Ureter (tissue), 1 donor: ENCODE data around the gene LRCH1. TPM values are rescaled to one million over a fixed set of nuclear protein-coding genes. Genes with fewer than 3 reads are reported as not detected.
A peak's percentile ranks its signal among the peaks of the same experiment; 100 is the strongest.

Experiments used
- DNase-seq: peaks from one replicate; pipeline ENCODE4 v3.0.0-alpha.2; 2020; ENCODE audit warnings: low spot score
- total RNA-seq: library from RNA; stranded (reverse); gene quantifications from one replicate; pipeline ENCODE4 v1.2.4, GENCODE V29; 2023
- donor health status: DM: yes; HTN: yes; CAD: no.

LRCH1 gene
- total RNA-seq, 1 donor from 2014 or later = 27.3 TPM

DNA sequence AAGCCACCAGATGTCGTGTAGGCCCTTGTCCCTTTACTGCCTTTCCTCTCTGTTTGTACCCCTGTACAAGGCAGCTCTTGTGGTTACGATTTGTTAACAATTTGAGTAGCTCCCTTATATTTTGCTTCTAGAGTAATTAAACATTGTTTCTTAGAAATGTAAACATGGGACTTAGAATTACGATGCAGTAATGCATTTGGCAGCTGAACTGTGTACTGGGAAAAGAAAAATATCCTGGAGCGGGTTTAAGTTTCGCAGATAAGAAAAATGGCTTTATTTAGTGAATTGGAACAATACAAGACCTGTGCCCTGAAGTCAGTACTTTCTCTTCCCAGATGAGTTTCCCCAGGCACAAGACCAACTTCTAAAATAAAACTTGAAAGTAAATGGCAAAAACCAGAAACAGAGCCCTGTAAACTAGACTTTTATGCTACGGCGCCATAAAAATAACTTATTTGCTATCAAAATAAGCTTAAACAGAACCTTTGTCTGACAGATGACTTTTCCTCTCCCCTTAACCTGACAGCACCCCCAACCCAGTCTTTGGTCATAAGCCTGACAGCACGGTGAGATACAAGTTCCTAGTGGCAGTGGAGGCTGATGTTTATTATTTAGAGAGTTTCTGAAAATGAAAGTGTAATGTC is 63.0 kb downstream of the LRCH1 start:
- DNase-seq = no peak

DNA sequence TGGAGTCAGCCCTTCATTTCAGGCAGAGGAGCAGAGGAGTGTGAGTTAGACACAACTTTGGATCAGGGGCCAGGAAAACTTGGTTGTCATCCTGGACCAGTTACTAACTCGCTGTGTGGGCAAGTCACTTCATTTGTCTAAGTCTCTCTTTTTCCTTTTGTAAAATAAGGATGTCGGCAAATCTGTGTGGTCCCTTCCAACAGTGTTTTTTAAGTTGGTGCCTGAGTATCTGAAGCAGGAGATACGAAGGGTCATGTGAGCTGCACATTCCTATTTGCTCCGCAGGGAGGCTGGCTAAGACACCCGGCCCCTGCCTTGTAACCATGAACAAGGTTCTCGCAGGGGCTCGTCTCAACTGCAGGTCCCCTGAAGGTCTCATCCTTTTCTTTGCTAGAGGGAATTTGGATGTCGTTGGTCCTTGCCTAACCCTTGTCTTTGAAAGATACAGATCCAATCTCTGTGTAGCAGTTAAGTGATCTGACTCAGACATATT is 64.3 kb downstream of the LRCH1 start:
- DNase-seq = no peak

DNA sequence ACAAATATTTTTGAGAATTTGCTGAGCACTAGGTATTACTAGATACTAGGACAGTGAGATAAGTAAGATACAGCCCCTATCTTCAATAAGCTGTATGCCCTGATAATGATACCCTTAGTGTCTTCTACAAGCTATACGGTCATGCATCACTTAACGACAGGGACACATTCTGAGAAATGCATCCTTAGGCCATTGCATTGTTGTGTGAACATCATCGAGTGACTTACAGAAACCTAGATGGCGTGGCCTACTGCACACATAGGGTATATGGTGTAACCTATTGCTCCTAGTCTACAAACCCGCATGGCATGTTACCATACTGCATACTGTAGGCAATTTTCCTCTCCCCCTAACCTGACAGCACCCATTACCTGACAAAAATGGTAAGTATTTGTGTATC is 64.9 kb downstream of the LRCH1 start:
- no peak for DNase-seq

- no peak for DNase-seq
These were observed 65.8 kb downstream of the LRCH1 start for GRCh38 chr13:46618694-46619254.

DNA sequence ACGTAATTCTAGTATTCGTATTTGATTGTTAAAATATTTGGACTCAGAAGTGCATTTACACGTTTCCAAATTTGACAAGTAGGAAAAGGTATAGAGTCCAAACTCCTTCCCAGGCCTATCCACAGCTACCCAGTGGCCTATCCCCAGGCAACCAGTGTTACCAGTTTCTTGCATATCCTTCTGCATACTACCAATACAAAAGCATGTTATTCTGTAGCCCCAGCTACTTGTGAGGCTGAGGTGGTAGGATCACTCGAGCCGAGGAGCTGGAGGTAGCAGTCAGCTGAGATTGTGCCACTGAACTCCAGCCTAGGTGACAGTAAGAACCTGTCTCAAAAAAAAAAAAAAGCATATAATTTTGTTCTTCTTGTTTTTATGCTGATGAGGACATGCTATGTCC is 67.1 kb downstream of the LRCH1 start:
- no peak for DNase-seq

- no peak for DNase-seq
These were observed 67.5 kb downstream of the LRCH1 start for GRCh38 chr13:46620471-46620870.

DNA sequence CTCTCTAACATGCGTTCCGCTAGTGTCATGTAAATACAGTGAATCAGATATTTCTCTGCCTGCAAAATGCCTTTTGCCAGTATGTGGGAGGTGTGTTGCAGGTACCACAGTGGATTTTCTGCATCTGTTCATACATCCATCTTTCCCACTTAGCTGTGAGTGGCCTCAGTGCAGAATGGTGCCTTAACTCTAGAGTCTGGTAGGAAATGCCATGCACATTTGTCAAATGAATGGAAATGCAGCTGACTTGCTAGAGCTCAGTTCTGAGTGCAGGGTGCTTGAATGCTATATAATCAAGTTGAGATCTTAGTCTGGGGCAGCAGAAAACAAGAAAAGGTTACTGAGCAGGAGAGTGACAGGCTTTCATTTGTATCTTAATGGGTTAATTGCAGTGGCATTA is 68.2 kb downstream of the LRCH1 start:
- no peak for DNase-seq

DNA sequence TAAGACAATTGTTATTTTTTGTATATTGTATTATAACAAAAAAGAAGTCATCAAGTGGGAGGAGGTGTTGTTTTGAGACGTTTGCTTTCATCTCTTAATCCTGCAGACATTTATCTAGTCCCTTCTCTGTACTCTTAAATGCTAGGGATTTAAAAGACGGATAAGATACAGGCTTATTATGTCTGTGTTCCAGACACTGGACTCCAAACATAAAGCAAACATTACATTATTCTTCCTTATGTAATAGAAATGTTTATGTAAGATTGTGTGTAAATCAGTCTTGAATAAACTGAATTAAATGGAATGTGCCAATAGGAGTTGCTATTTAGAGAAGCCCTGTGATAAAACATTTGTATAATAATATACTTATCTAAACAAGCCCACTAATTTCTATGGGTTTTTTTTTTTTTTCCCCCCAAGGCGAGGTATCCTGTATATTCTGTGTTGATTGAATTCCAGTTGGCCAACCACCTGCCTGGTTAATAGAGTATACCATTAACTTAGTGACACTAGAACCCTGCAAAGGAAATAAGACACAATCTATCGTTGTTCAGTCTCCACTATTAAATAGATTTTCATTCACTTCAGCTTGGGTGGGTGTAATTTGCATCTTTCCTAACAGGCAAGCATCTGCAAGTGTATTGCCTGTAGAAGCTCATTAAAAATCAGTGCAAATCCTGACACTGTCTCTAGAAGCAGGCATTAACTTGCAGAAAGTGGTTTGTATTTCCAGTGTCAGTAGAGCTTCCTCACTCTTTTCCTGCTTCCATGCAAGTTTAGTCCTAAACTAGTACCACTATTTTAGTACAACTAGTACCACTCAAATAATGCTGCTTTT is 69.0 kb downstream of the LRCH1 start:
- DNase-seq = no peak

- DNase-seq = peak; percentile 75
These were observed 69.8 kb downstream of the LRCH1 start for GRCh38 chr13:46622630-46623256.

GRCh38 chr13:46624353-46624752 is 71.4 kb downstream of the LRCH1 start:
- no peak for DNase-seq

DNA sequence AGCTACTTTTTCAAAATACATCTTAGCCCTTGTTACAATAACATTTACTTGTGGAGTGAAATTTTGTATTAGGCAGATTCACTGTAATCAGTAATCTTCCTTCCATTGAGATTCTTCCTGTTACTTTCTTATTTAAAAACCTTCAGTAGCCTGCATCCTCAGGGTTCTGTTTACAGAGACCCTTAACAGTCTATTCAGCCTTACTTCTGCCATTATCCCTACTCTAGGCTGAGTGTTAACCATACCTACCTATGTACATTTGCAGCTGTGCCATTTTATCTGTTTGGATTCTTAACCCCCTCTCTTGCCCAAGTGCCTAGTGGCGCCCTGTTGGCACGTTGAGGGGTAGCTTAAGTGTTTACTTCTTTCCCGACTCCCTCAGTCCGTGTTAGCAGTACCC is 71.9 kb downstream of the LRCH1 start:
- DNase-seq = no peak

DNA sequence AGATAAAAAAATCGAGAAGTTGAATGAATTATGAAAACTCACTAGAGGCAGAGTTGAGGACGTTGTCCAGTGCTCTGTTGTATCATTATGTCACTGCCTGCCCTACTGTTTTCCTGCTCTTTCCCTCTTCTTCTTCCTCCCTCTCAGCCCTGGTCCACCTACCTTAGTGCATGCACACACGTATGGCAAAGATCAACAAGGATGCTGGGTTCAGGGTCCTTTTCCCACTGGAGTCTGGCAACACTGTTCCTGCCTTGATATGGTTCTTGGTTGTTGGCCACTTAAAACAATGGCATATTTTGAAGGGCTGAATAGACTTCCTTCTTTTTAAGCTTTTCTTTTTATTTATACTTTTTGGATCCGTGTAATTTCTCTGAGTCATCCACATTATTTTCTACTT is 74.5 kb downstream of the LRCH1 start:
- DNase-seq = no peak

DNA sequence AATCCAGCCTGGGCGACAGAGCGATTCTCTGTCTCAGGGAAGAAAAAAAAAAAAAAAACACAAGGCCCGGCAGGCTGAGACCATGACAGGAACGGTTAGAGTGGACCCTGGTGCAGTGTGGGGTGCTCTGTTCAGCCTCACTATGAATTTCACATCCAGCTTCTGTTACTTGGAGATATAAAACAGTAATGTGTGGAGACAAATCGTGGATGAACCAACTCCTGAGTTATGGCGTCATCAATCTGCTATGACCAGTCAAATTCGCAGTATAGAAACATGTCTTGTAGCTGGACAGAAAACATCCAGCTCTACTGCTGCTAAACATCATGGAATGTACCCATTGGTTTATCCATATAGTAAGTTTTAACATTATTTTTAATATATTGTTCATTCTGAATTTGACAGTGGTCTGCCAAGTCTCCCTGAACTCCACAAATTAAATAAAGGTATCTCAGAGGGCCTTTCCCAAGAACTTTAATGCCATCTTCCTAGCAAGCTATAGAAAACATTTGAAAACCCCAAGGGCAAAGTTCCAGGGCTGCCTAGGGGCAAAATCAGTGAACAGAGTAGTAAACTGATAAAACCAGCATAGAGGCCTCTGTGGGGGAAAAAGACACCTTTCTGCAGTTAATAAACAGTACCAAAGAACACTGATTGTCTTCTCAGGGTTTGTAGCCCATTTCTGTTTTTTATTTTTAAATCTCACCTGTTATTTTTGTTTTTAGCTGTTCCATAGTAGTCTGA is 75.8 kb downstream of the LRCH1 start:
- no peak for DNase-seq

DNA sequence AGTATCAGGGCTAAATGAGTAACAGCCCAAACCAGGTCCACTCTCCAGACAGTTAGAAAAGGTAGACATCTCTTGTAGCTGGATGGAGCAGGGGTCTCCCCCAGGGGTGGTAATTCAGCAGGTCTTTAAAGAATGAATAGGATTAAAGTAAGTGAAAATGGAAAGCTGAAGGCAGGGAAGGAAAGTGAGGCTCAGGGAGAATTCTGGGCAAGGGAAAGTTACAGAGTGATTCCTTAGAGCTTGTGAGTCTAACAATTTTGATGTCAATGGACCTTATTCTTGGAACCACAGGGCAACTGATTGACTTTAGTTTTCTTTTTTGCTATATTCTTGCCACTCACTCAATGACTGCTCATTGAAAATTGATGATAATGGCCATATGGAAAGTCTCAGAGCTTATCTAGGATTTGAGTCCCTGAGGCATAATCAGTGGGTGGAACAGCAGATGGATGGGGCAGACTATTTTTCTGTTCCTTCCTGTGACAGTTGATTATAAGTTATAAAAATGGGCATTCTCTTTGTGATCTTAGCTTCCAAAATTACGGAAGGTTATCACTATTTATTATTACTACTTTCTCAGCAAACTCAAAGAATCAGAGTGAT is 76.9 kb downstream of the LRCH1 start:
- DNase-seq = no peak

GRCh38 chr13:46630431-46631178 is 77.6 kb downstream of the LRCH1 start:
- DNase-seq = no peak

- DNase-seq = no peak
These were observed 78.2 kb downstream of the LRCH1 start for GRCh38 chr13:46631179-46631542.

DNA sequence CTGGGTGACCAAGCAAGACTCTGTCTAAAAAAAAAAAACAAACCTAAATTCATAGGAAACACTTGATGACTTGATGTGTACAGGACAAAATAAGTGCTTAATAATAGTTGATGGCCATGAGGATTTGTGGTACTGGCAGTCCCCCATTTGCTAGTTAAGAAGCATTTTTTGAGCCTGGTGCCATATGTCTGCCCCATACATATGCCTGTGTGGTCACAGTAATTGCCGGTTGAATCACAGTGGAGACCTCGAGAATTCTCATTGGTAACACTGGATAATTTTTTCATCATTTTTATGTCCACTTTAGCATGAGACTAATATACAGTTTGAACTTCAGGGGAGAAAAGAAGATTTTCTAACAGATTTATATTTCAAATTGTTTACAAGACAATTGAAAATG is 79.2 kb downstream of the LRCH1 start:
- no peak for DNase-seq

GRCh38 chr13:46633416-46633815 is 80.4 kb downstream of the LRCH1 start:
- DNase-seq = no peak

DNA sequence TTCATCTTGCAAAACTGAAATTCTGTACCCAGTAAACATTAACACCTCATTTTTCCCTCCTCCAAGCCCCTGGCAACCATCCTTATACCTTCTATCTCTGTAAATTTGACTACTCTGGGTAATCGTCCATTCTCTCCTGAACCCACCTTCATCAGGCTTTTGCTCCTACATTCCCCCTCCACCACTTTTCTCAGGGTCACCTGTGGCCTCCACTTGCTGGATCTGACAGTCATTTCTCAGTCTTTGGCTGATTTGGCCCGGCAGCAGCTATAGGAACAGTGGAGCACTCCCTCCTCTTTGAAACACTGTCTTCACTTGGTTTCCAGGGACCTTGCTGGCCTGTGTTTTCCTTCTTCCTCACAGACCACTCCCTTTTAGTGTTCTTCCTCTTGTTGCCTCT is 83.5 kb downstream of the LRCH1 start:
- DNase-seq = no peak

DNA sequence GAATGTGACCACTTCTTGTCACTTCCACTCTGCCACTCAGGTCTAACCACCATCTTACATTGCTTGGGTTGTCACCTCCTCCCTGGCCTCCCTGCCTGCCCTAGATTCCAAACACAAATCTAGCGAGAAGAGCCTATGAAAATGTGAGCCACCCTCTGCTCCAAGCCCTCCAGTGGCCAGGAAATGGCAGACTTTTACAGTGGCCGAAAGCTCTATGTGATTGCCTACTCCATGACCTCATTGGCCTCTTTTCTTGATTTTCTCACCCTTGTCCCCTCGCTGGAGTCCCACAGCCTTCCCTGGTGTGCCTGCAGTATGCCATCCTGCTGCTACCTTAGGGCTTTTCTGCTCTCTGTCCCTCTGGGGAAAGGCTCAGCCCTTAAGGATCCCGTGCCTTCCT is 84.2 kb downstream of the LRCH1 start:
- DNase-seq = no peak

- DNase-seq = no peak
These were observed 85.3 kb downstream of the LRCH1 start for GRCh38 chr13:46638262-46638661.
